Natural killer cell (primary cell): Measurements from ENCODE around the gene MMP17. TPM values are rescaled to one million over a fixed set of nuclear protein-coding genes. Genes with fewer than 3 reads are reported as not detected.
A peak's percentile ranks its signal among the peaks of the same experiment; 100 is the strongest.

Experiments
- ATAC-seq, 3 donors: fragments of 150-1000 bp in 2 of 3; fragments of 200-7000 bp in 1 of 3; cut with Tn5 transposase; 1 replicate in 1 of 3; 2 replicates in 2 of 3; pipeline ENCODE4 v1.10.0; 2021; ENCODE audit warnings: mild to moderate bottlenecking in 2 of 3, moderate library complexity in 2 of 3
- DNase-seq, 2 donors: peaks; one replicate each; pipeline versions ENCODE4 v3.0.0 to v3.0.0-alpha.2; 2013 to 2021; ENCODE audit warnings: mixed read lengths in 1 of 2
- H3K27ac ChIP-seq: one replicate; pipeline ENCODE4 v1.5.1; 2013; ENCODE audit warnings: mild to moderate bottlenecking, low read length
- H3K27me3 ChIP-seq: one replicate; pipeline ENCODE4 v1.6.1; 2013; ENCODE audit warnings: low read length; ENCODE audit not compliant: control insufficient read depth, insufficient read depth
- H3K36me3 ChIP-seq: one replicate; pipeline ENCODE4 v1.6.1; 2013; ENCODE audit warnings: low read length; ENCODE audit not compliant: control insufficient read depth, insufficient read depth
- H3K4me1 ChIP-seq: one replicate; pipeline ENCODE4 v1.6.1; 2013; ENCODE audit warnings: low read length; ENCODE audit not compliant: control insufficient read depth, insufficient read depth
- H3K4me3 ChIP-seq: one replicate; pipeline ENCODE4 v1.5.1; 2013; ENCODE audit warnings: low read length
- H3K9me3 ChIP-seq: one replicate; pipeline ENCODE4 v1.6.1; 2013; ENCODE audit warnings: low read length; ENCODE audit not compliant: control insufficient read depth, insufficient read depth
- H3K27ac Mint-ChIP-seq, 2 donors: one replicate each; pipeline ENCODE4 v1.8.0; 2022; ENCODE audit warnings: mild to moderate bottlenecking in 2 of 2, mixed read lengths in 2 of 2, moderate library complexity in 1 of 2
- H3K27me3 Mint-ChIP-seq, 2 donors: one replicate each; pipeline ENCODE4 v1.8.0; 2022; ENCODE audit warnings: low read depth in 2 of 2, mixed read lengths in 2 of 2
- H3K36me3 Mint-ChIP-seq: one replicate; pipeline ENCODE4 v1.8.0; 2022; ENCODE audit warnings: mixed read lengths
- H3K4me1 Mint-ChIP-seq, 2 donors: one replicate each; pipeline ENCODE4 v1.8.0; 2022; ENCODE audit warnings: mixed read lengths in 2 of 2
- H3K4me3 Mint-ChIP-seq: one replicate; pipeline ENCODE4 v1.8.0; 2022; ENCODE audit warnings: mild to moderate bottlenecking, moderate library complexity, mixed read lengths
- H3K9me3 Mint-ChIP-seq, 2 donors: one replicate each; pipeline ENCODE4 v1.8.0; 2022; ENCODE audit warnings: mixed read lengths in 2 of 2
- CTCF ChIP-seq: fragments of 200-600 bp; IDR thresholded peaks from one replicate; pipeline ENCODE4 v1.8.0; 2022; ENCODE audit warnings: antibody characterized with exemption
- WGBS: methylation state at CpG from one replicate; pipeline ENCODE4 v1.1.7; 2013; ENCODE audit warnings: missing lambda C conversion rate; ENCODE audit not compliant: insufficient coverage; 5-methylcytosine and 5-hydroxymethylcytosine counted together
- intact Hi-C: fragments of 100-400 bp; cut with micrococcal nuclease; formaldehyde crosslinking; loops from one replicate; pipeline ENCODE4 v1.14.2; 2022
- total RNA-seq, 4 donors: library from RNA; stranded (reverse); fragments of 120-200 nt in 1 of 4; gene quantifications; one replicate each; pipeline versions ENCODE4 v1.2.3 to v1.2.4, GENCODE V29; 2013 to 2022

The MMP17 gene
- total RNA-seq, 3 donors from 2014 or later (not counting 1 experiment from before 2014, with no cell fraction given), result 1.6 to 2.0 (median 1.7) TPM

DNA sequence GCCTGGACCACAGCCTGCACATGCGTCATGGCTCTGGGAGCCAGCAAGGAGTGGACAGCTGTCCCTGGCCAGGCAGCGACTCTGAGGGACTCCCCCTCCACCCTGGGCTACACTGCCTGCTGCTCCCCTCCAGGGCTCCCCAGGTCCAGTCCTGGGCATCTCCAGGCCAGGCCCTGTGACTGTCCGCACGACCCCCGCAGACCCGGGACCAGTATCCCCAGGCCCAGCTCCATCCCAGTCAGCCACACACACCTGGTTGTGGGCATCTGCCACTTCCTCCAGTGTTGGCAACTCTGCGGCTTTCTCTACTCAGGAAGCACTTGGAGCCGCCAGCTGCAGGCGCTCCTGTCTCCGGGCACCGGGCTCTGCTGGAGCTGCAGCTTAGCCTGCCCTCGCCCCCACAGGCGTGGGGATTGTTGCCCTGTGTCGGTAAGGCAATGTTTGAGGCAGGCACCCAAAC lies 68.6 kb downstream of the MMP17 start:
- H3K9me3 ChIP-seq, result no peaks in the 10 kb centered on the region
- Mint-ChIP-seq H3K9me3 (no peaks in the 10 kb centered on the region), H3K27me3 (no peaks in the 10 kb centered on the region), H3K4me1 (peaks cover 0 to 36% of the 10 kb centered on the region in 2 donors), H3K4me3 (peak overlapping the region; percentile 88), H3K27ac (peak overlapping the region; percentile 77 to 92), H3K36me3 (no peaks in the 10 kb centered on the region)
- no peaks in the 10 kb centered on the region for H3K36me3 ChIP-seq
- H3K27ac ChIP-seq, result peak overlapping the region; percentile 43
- intact Hi-C loops, result loop anchor here (1.0 kb wide), 2 partner anchors 32 to 52 kb away; partner anchors contain the start of genes EP400 and PUS1
- peak overlapping the region; percentile 52 for H3K4me3 ChIP-seq
- ATAC-seq (no peak), DNase-seq (peak in 1 of 2 donors; percentile 14)
- H3K4me1 ChIP-seq, result peaks cover 27% of the 10 kb centered on the region
- WGBS, result 43% methylated on average over 14 of the region's 14 CpGs
- H3K27me3 ChIP-seq, result no peaks in the 10 kb centered on the region
- no peak for TF ChIP-seq CTCF

DNA sequence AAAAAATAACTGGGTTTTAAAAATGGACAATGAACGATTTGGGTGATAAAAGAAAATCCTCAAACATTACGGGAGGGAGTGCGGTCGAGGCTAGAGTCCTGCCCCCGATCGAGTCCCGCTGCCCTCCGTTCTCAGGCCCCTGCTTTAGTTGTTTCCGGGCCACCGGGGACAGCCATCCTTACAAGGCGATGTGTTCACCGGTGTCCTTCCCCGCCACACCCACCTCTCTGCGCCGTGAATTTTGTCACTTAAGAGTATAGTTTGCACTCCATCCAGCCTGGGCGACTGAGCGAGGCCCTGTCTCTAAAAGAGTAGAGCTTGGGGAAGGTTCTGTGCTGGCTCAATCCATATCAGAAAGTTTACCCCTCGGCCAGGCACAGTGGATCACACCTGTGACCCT lies 69.1 kb downstream of the MMP17 start:
- peak overlapping the region in 1 of 2 donors; percentile 92 for H3K27ac Mint-ChIP-seq

DNA sequence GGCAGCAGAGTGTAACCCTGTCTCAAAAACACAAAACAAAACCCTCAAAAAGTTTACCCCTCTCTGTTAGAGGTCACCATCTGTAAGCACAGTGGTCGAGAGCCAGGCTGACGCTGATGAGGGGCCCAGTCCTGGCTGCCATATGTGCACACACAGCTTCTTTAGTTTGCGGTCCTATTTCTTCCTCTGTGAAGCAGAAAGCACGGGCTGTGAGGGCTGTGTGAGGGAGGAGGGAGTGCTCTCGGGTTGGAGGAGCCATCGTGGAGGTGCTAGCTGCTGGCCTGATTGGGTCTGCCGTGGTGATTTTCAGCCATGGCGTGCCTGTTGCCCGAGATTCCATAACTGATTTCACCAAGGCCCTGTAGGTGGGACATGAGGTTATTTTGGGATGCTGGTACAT lies 69.7 kb downstream of the MMP17 start:
- Mint-ChIP-seq H3K36me3 (no peaks in the 10 kb centered on the region), H3K4me3 (peak overlapping the region; percentile 21), H3K27me3 (no peaks in the 10 kb centered on the region), H3K9me3 (no peaks in the 10 kb centered on the region), H3K27ac (no peak overlapping the region), H3K4me1 (peaks cover 0 to 42% of the 10 kb centered on the region in 2 donors)
- no peak for ATAC-seq
- Histone ChIP-seq H3K4me1 (peaks cover 36% of the 10 kb centered on the region), H3K27me3 (no peaks in the 10 kb centered on the region), H3K4me3 (no peak overlapping the region), H3K27ac (no peak overlapping the region), H3K9me3 (no peaks in the 10 kb centered on the region), H3K36me3 (no peaks in the 10 kb centered on the region)
- DNase-seq, result peak in 1 of 2 donors; percentile 2
- TF ChIP-seq CTCF, result no peak
- intact Hi-C loops, result no loop called here
- 88% methylated on average over 9 of the region's 9 CpGs for WGBS

More for the DNA sequence above, 69.1 kb downstream of the MMP17 start:
- Histone ChIP-seq H3K27ac (no peak overlapping the region), H3K27me3 (no peaks in the 10 kb centered on the region), H3K36me3 (no peaks in the 10 kb centered on the region), H3K4me3 (no peak overlapping the region), H3K9me3 (no peaks in the 10 kb centered on the region), H3K4me1 (peaks cover 32% of the 10 kb centered on the region)
- no peak for TF ChIP-seq CTCF
- DNase-seq (peak in 1 of 2 donors; percentile 2), ATAC-seq (no peak)
- H3K4me1 Mint-ChIP-seq, result peaks cover 0 to 40% of the 10 kb centered on the region in 2 donors
- peak overlapping the region; percentile 50 for H3K4me3 Mint-ChIP-seq
- no peaks in the 10 kb centered on the region for H3K9me3 Mint-ChIP-seq
- WGBS, result 86% methylated on average over 18 of the region's 18 CpGs
- intact Hi-C loops, result no loop called here
- no peaks in the 10 kb centered on the region for H3K36me3 Mint-ChIP-seq
- H3K27me3 Mint-ChIP-seq, result no peaks in the 10 kb centered on the region

GRCh38 chr12:131900397-131900796 lies 72.2 kb downstream of the MMP17 start:
- H3K4me1 ChIP-seq, result peaks cover 36% of the 10 kb centered on the region
- no peak overlapping the region for H3K27ac Mint-ChIP-seq
- no peaks in the 10 kb centered on the region for H3K36me3 ChIP-seq

More at GRCh38 chr12:131900397-131900796, 72.2 kb downstream of the MMP17 start:
- Mint-ChIP-seq H3K27me3 (no peaks in the 10 kb centered on the region), H3K9me3 (no peaks in the 10 kb centered on the region), H3K4me3 (no peak overlapping the region), H3K36me3 (no peaks in the 10 kb centered on the region), H3K4me1 (peaks cover 0 to 43% of the 10 kb centered on the region in 2 donors)
- intact Hi-C loops, result no loop called here
- ATAC-seq (no peak), DNase-seq (no peak)
- Histone ChIP-seq H3K9me3 (no peaks in the 10 kb centered on the region), H3K4me3 (no peak overlapping the region), H3K27me3 (no peaks in the 10 kb centered on the region), H3K27ac (no peak overlapping the region)
- no peak for TF ChIP-seq CTCF
- WGBS, result 97% methylated on average over 6 of the region's 6 CpGs
